ENCODE results near the gene SLC52A1.

Gene SLC52A1

GRCh38 chr17:4986951-4987766, 48.1 kb downstream of the SLC52A1 start, which contains the start of gene CAMTA2:
CAMTA2 (minus strand) TSS chr17:4987675; CDS start chr17:4986222, 1,453 bp downstream.
- peak; percentile 71 for DNase-seq

DNA sequence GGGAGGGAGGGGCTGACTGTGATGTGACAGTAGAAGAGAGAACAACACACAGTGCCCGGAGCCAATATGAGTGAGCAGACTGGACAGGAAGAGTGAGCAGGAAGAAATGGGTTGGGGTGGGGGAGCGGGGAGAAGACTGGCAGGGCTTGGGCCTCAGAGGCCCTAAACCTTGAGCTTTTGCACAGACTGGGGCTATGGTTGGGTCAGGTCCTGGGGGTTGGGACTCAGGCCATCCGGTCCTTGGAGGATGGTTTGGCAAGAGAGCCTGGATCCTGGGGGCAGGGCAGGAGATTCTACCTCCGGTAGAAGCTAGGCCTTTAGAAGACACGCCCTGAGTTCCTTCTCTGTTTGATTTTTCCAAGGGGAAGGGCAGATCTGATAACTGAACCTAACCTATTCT, 48.8 kb downstream of the SLC52A1 start:
- no peak for DNase-seq

All from MV-4-11 (cell line).